ENCODE measurements around the gene CAPN10. TPM values are rescaled to one million over a fixed set of nuclear protein-coding genes. Genes with fewer than 3 reads are reported as not detected.

CAPN10 gene
- total and polyA plus RNA-seq, 7 donors = 5.0 to 15.0 (median 8.9) TPM

GRCh38 chr2:240645346-240645745 lies 58.8 kb downstream of the CAPN10 start:
- Histone ChIP-seq H3K27me3 (ENCODE audit: insufficient read depth in 3 of 3, low read length in 2 of 3) (peaks cover 0 to 45% (median 23%) of the 10 kb centered on the region in 3 donors), H3K27ac (no peak overlapping the region), H3K4me1 (no peaks in the 10 kb centered on the region), H3K36me3 (ENCODE audit: insufficient read depth in 1 of 2, low read depth in 1 of 2) (no peaks in the 10 kb centered on the region), H3K4me3 (no peak overlapping the region), H3K9me3 (no peaks in the 10 kb centered on the region)
- WGBS, 3 donors = 86 to 94% (median 87%) methylated on average over 10 of the region's 10 CpGs
- TF ChIP-seq CTCF (IDR thresholded peaks at IDR 0.05) = no peak
- intact Hi-C loops (cut with DNase I) = no loop called here
- DNase-seq (peak in 1 of 2 donors; percentile 21), ATAC-seq (no peak)

GRCh38 chr2:240645801-240646175 lies 59.3 kb downstream of the CAPN10 start:
- Histone ChIP-seq H3K4me3 (no peak overlapping the region), H3K4me1 (no peaks in the 10 kb centered on the region), H3K27ac (no peak overlapping the region), H3K9me3 (no peaks in the 10 kb centered on the region), H3K36me3 (ENCODE audit: insufficient read depth in 1 of 2, low read depth in 1 of 2) (no peaks in the 10 kb centered on the region), H3K27me3 (ENCODE audit: insufficient read depth in 3 of 3, low read length in 2 of 3) (peaks cover 0 to 49% (median 24%) of the 10 kb centered on the region in 3 donors)
- 85 to 94% (median 90%) methylated on average over 10 of the region's 10 CpGs for WGBS, 3 donors
- ATAC-seq = no peak
- intact Hi-C loops (cut with DNase I) = no loop called here
- peak in 1 of 2 donors; percentile 19 for DNase-seq
- no peak for TF ChIP-seq CTCF (IDR thresholded peaks at IDR 0.05)

GRCh38 chr2:240646176-240646899 lies 59.8 kb downstream of the CAPN10 start:
- DNase-seq = peak in 1 of 2 donors; percentile 19
- intact Hi-C loops (cut with DNase I) = no loop called here
- no peak for TF ChIP-seq CTCF (IDR thresholded peaks at IDR 0.05)
- Histone ChIP-seq H3K9me3 (no peaks in the 10 kb centered on the region), H3K36me3 (ENCODE audit: insufficient read depth in 1 of 2, low read depth in 1 of 2) (no peaks in the 10 kb centered on the region), H3K27me3 (ENCODE audit: insufficient read depth in 3 of 3, low read length in 2 of 3) (peaks cover 0 to 49% (median 26%) of the 10 kb centered on the region in 3 donors), H3K4me3 (no peak overlapping the region), H3K4me1 (no peaks in the 10 kb centered on the region), H3K27ac (no peak overlapping the region)
- no peak for ATAC-seq
- WGBS, 3 donors = 80 to 89% (median 86%) methylated on average over 36 of the region's 36 CpGs

- H3K4me1 ChIP-seq = no peaks in the 10 kb centered on the region
- WGBS, 3 donors = 63 to 72% (median 63%) methylated on average over 23 to 30 of the region's 30 CpGs
- ATAC-seq = no peak
- no peak for TF ChIP-seq CTCF (IDR thresholded peaks at IDR 0.05)
- intact Hi-C loops (cut with DNase I) = no loop called here
- H3K27ac ChIP-seq = no peak overlapping the region
- no peak overlapping the region for H3K4me3 ChIP-seq
- H3K36me3 ChIP-seq (ENCODE audit: insufficient read depth in 1 of 2, low read depth in 1 of 2) = no peaks in the 10 kb centered on the region
- peak in 1 of 2 donors; percentile 31 for DNase-seq
- no peaks in the 10 kb centered on the region for H3K9me3 ChIP-seq
- H3K27me3 ChIP-seq (ENCODE audit: insufficient read depth in 3 of 3, low read length in 2 of 3) = peaks cover 0 to 53% (median 26%) of the 10 kb centered on the region in 3 donors
Observed at GRCh38 chr2:240646900-240647502, 60.5 kb downstream of the CAPN10 start.
